Stimulated activated CD8-positive, alpha-beta memory T cell treated with anti-CD3 and anti-CD28 coated beads, Interleukin-12 subunit alpha, Interleukin-12 subunit beta, amount 100 ng/mL, for 1 hour (primary cell): Measurements from ENCODE around the gene MRTFB.
A peak's percentile ranks its signal among the peaks of the same experiment; 100 is the strongest.

Experiments used
- DNase-seq: peaks from one replicate; pipeline ENCODE4 v3.0.0-alpha.2; 2020; ENCODE audit warnings: low read depth

Gene MRTFB

GRCh38 chr16:14236401-14236800, 165.3 kb downstream of the MRTFB start:
- DNase-seq = no peak

- DNase-seq = no peak
Observed at GRCh38 chr16:14238756-14239155, 167.6 kb downstream of the MRTFB start.

DNA sequence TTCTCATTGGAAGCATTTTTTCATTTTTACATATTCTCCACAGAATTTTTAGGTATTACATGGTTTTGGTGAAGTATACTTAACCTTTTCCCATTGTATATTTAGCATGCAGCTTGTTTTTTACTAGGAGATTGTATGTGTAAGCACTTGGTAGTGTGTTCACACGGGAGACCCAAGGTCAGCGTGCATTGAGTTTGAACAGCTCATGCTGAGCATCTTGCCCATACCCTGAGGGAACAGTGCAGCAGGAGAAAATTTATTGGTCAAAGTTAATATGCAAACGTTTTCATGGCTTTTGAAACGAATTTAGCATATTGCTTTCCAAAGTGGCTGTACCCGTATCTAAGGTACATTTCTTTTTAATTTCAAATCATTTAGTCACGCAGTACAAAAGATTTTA, 168.7 kb downstream of the MRTFB start:
- no peak for DNase-seq

DNA sequence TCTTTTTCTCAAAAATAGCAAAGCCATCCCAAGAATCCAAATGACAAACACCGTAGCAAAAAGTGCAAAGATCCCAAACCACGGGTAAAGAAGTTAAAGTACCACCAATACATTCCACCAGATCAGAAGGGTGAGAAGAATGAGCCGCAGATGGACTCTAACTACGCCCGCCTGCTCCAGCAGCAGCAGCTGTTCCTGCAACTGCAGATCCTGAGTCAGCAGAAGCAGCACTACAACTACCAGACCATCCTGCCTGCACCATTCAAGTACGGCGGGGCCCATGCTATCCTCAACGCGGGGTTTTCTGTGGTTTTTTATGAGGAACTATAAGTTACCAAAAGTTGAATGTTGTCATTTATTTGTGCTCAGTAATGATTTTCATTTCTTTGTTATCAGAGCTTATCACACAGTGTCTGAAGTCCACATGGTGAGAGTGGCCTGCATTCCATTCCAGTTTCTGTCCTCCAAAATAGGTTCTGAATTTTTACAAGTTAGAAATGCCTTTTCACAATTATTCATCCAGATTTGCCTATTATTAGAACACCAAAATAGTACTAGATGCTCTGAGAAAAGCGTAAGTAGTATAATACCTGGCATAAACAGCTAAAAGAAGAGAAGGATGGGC, 169.2 kb downstream of the MRTFB start:
- no peak for DNase-seq

DNA sequence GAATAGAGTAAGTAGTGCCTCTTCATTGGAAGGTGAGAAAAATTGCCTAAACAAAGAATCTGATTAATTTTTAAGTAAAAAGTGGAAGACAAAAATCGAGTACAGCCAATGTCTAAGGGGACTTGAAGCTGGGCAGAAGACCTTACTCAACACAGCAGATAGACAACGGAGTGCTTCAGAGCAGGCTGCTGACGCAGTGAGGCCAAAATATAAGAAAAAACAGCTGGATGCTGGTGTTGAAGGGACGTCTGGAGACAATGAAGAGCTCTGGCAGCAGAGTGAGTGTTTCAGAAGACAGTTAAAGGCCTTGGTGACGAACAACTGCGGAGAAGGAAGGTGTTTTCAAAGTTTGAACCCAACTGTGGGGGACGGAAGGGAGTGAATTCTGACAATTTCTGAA, 169.8 kb downstream of the MRTFB start:
- DNase-seq = no peak

DNA sequence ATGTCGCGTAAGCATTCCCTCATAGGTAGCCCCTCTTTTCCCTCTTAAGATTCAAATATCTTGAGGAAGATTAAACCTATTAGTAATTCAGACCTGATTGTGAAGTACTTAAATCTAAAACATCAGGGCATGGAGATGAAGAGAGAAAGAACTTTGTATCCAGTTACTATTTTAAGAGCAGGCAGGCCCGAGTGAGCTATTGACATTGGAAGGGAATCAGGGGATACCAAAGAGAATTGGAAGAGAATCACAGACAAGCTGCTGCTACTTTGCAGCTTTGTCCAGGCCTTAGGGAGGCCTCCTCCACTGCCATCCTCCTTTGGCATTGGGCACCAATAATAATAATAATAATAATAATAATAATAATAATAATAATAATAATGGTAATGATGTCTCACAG, 170.5 kb downstream of the MRTFB start:
- no peak for DNase-seq

DNA sequence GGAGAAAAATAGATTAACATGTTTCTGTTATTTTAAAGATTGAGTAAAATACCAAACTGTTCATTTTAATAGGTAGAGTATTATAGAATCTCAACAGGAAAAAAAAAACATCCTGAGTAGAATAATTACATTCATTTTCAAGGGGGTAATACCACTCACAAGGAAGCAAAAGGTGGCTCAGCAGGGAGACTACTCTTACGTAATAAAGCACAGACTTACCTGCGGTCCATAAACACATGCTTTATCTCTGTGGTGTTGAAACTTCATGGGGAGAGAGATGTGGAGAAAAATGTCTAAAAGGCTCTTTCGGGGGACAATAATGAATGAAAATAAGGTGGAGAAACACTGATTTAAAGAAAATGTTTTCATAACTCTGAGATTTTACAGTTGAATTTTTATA, 171.7 kb downstream of the MRTFB start:
- no peak for DNase-seq

DNA sequence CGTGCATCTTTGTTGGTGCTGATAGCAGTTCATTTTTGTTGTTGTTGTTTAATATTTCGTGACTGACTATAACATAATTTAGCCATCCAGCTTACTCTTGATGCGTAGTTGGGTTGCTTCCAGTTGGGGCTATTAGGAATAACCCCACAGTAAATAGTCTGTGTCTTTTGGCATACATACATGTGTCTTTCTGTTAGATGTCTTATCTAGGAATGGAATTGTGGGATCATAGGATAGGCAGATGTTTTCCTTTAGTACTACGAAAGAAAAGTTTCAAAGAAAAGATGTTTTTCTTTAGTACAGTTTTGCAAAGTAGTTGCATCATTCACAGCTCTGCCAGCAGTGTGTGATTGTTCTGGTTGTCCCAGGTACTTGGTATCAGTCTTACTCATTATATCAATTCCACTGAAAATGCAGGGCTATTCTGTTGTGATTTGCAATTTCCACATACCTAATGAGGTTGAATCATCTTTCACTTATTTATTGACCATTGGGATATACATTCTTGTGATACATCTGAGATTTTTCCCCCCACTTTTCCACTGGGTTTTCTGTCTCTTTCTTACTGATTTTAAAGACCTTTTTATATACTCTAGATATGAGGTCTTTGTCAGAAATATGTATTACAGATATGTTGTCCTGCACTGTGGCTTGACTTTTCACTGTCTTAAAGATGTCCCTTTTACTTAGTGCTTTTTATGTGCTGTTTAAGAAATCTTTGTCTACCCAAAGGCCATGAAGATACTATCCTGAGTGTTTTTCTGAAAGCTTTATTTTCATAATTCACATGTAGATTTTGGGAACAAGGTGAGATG, 173.3 kb downstream of the MRTFB start:
- no peak for DNase-seq

DNA sequence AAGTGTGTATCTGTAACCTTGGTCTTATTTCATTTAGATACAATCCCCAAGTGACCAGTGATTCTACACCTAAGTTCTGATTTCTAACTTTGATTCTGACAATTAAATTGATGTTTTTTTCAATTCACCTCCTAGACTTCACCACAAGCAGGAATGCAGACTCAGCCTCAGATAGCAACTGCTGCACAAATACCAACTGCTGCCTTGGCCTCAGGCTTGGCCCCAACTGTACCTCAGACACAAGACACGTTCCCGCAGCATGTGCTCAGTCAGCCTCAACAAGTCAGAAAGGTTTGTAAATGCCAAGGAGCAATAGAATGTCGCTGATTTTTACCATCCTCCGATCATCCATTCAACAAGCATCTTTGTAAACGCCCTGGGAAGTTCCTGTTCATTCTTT, 177.7 kb downstream of the MRTFB start:
- DNase-seq = no peak

- DNase-seq = peak; percentile 18
Observed at GRCh38 chr16:14249291-14250032, 178.3 kb downstream of the MRTFB start.

GRCh38 chr16:14251419-14251818, 180.3 kb downstream of the MRTFB start:
- no peak for DNase-seq

DNA sequence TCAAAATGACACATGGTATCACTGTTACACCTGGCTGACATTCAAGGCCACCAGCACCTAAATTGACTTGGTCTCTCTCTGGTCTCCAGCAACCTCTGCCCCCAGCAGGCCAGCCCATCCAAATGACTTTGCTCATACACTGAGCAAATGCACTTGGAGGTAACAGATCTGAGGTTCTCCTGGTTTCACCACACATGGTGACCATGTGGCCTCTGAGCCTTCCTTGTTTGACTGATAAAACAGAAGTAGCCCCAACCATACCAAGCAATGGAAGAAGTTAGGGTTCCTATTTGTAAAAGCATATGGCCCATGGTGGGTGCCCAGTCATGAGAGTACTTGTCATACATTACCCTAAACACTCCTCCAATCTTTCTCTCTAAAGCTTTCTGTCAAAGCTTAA, 181.7 kb downstream of the MRTFB start:
- no peak for DNase-seq

DNA sequence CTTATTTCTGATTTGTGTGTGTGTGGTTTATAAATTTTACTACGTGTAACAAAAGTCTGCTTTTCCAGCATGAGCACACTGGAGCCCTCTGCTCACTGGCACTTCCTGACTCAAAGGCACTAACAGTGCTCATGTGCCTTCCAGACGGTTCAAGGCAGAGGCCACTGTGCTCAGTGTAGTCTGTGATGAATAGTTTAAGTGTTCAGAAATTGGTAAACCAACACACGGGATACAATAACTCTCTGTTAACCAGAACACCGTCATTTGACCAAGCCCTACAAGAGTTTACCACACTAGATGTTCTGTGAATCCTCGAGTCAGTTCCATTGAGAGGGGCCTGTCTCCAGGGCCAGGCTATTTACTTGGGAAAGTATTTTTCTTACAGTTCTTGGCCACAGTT, 191.9 kb downstream of the MRTFB start:
- no peak for DNase-seq

- DNase-seq = no peak
Observed at GRCh38 chr16:14263769-14264168, 192.7 kb downstream of the MRTFB start.

DNA sequence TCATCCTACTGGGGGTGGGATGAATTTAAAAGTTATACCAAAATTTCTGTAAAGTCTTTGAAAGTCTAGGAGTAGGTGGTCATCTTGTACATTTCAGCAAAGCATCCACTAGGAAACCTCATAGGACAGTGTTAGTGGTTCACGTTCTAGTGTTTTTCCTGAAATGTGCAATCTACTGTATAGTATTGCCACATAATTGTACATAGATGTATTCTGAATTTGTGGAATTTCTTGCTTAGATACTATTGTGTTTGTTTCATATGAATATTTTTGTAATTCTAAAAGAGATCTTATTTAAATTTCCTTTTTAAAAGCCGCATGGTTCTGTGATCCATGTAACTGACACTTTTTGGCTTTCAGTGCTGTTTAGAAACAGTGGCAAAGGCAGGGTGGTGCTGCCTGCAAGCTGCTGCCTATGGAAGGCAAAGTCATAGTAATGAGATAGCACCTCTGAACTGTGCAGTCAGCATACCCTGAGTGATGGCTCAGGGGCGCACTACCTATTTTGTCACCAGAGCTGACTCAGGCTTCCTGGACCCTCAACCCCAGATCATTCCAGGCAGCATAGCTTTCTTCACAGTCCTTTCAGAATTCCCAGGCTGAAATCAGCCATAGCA, 193.3 kb downstream of the MRTFB start:
- DNase-seq = no peak

DNA sequence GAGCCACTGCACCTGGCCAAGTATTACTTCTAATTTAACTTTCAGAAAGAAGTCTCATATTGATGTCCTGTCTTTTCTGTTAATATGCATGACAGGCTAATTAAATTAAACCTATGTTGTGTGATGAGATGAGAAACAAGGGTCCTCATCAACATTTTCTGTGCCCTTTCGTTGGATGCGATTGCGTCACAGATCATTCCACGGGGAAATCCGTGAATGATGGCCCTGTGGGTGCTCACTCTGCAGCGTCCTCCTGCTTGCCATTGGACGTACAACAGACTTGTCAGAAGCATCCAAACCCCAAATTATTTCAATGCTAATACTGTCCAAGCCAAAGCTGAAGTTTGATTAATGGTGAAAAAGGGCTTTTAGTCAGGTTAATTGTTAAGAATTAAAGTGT, 197.0 kb downstream of the MRTFB start:
- DNase-seq = no peak

- no peak for DNase-seq
Observed at GRCh38 chr16:14275934-14276333, 204.8 kb downstream of the MRTFB start.

GRCh38 chr16:14278749-14279148, 207.6 kb downstream of the MRTFB start:
- no peak for DNase-seq

GRCh38 chr16:14280541-14280940, 209.4 kb downstream of the MRTFB start:
- DNase-seq = no peak

- no peak for DNase-seq
Observed at GRCh38 chr16:14283786-14284185, 212.7 kb downstream of the MRTFB start.

DNA sequence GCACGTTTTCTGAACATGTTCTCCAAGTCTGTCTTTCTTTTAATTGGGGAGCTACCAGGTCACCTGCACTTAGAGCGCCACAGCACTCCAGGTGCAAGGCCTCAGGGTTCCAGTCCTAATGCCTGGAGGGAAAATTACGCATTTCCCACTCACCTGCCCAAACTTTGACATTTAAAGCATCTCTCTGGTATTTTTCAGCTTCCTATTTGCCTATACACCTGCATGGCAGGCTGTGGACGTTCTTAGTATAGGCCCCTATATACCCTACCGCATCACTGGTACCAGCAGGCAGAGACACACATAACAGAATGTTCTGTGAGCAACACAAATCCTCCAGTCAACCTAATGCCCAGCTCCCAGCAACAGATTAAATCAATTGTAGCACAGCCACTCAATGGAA, 213.3 kb downstream of the MRTFB start:
- DNase-seq = no peak

GRCh38 chr16:14284930-14285512, 213.9 kb downstream of the MRTFB start:
- no peak for DNase-seq
